Esophagus mucosa (tissue), 1 donor: Measurements from ENCODE around the gene RHOV. TPM values are rescaled to one million over a fixed set of nuclear protein-coding genes. Genes with fewer than 3 reads are reported as not detected.
"Not testable (repeated sequence)": the region's sequence is repeated elsewhere in the genome, so short reads cannot be mapped to it uniquely, and the experiment has no call there.

Experiments
- ATAC-seq: fragments of 200-7000 bp; cut with Tn5 transposase; one replicate; pipeline ENCODE4 v1.9.1; 2020
- total RNA-seq: library from RNA; stranded (reverse); gene quantifications from one replicate; pipeline ENCODE4 v1.2.4, GENCODE V29; 2023
- donor health status: DM: yes; HTN: yes; CAD: no.

The RHOV gene
- total RNA-seq, 1 donor from 2014 or later = 118 TPM

- peak; percentile 77 for ATAC-seq
Observed at GRCh38 chr15:40871749-40872617, 2.1 kb downstream of the RHOV start.

GRCh38 chr15:40870716-40871115, 3.3 kb downstream of the RHOV start:
- ATAC-seq = peak; percentile 45

GRCh38 chr15:40869686-40870085, 4.3 kb downstream of the RHOV start:
- ATAC-seq = no peak

- ATAC-seq = no peak
Observed at GRCh38 chr15:40867199-40867598, 6.8 kb downstream of the RHOV start.

GRCh38 chr15:40863660-40864270, 10.3 kb downstream of the RHOV start:
- peak; percentile 34 for ATAC-seq

GRCh38 chr15:40861147-40861546, 12.9 kb downstream of the RHOV start:
- not testable (repeated sequence) for ATAC-seq

GRCh38 chr15:40859206-40859851, 14.7 kb downstream of the RHOV start:
- peak; percentile 48 for ATAC-seq

GRCh38 chr15:40858706-40859105, 15.3 kb downstream of the RHOV start:
- ATAC-seq = peak; percentile 0

- peak; percentile 81 for ATAC-seq
Observed at GRCh38 chr15:40857601-40858341, 16.3 kb downstream of the RHOV start.

GRCh38 chr15:40856746-40857145, 17.3 kb downstream of the RHOV start:
- no peak for ATAC-seq

GRCh38 chr15:40855706-40856234, 18.3 kb downstream of the RHOV start:
- no peak for ATAC-seq

- ATAC-seq = no peak
Observed at GRCh38 chr15:40854161-40854560, 19.9 kb downstream of the RHOV start.

- no peak for ATAC-seq
Observed at GRCh38 chr15:40853241-40853890, 20.7 kb downstream of the RHOV start.

- ATAC-seq = no peak
Observed at GRCh38 chr15:40852529-40852928, 21.5 kb downstream of the RHOV start.

GRCh38 chr15:40850576-40851112, 23.4 kb downstream of the RHOV start:
- no peak for ATAC-seq

- ATAC-seq = peak; percentile 48
Observed at GRCh38 chr15:40847223-40847961, 26.6 kb downstream of the RHOV start.

- peak; percentile 40 for ATAC-seq
Observed at GRCh38 chr15:40846841-40847222, 27.2 kb downstream of the RHOV start.

- peak; percentile 84 for ATAC-seq
Observed at GRCh38 chr15:40845511-40846284, 28.3 kb downstream of the RHOV start.

- no peak for ATAC-seq
Observed at GRCh38 chr15:40845036-40845435, 29.0 kb downstream of the RHOV start.

- peak; percentile 4 for ATAC-seq
Observed at GRCh38 chr15:40844696-40845030, 29.4 kb downstream of the RHOV start.
